Naive B cell (primary cell): ENCODE data around the gene C16orf89. TPM values are rescaled to one million over a fixed set of nuclear protein-coding genes. Genes with fewer than 3 reads are reported as not detected.
"Not testable (repeated sequence)": the region's sequence is repeated elsewhere in the genome, so short reads cannot be mapped to it uniquely, and the experiment has no call there.

Experiments used
- ATAC-seq, 2 donors: fragments of 150-1000 bp; cut with Tn5 transposase; 2 replicates each; pipeline ENCODE4 v1.10.0; 2021; ENCODE audit warnings: low read depth in 2 of 2, mild to moderate bottlenecking in 2 of 2, moderate library complexity in 2 of 2
- DNase-seq: peaks from one replicate; pipeline ENCODE4 v3.0.0; 2022
- H3K27ac Mint-ChIP-seq, 6 donors: one replicate each; pipeline ENCODE4 v1.8.0; 2020 to 2022; ENCODE audit warnings: mild to moderate bottlenecking in 6 of 6, mixed read lengths in 6 of 6, moderate library complexity in 5 of 6, inconsistent platforms in 2 of 6
- H3K27me3 Mint-ChIP-seq, 3 donors: one replicate each; pipeline ENCODE4 v1.8.0; 2021 to 2022; ENCODE audit warnings: mixed read lengths in 3 of 3, mild to moderate bottlenecking in 1 of 3
- H3K36me3 Mint-ChIP-seq, 2 donors: one replicate each; pipeline ENCODE4 v1.8.0; 2020 to 2022; ENCODE audit warnings: mixed read lengths in 2 of 2, inconsistent platforms in 1 of 2, mild to moderate bottlenecking in 1 of 2
- H3K4me1 Mint-ChIP-seq, 3 donors: one replicate each; pipeline ENCODE4 v1.8.0; 2020 to 2022; ENCODE audit warnings: mixed read lengths in 3 of 3, inconsistent platforms in 1 of 3, mild to moderate bottlenecking in 1 of 3, moderate library complexity in 1 of 3
- H3K4me3 Mint-ChIP-seq, 8 donors: one replicate each; pipeline ENCODE4 v1.8.0; 2020 to 2022; ENCODE audit warnings: mild to moderate bottlenecking in 8 of 8, mixed read lengths in 8 of 8, moderate library complexity in 8 of 8, inconsistent platforms in 2 of 8
- H3K9me3 Mint-ChIP-seq, 7 donors: one replicate each; pipeline ENCODE4 v1.8.0; 2020 to 2022; ENCODE audit warnings: mixed read lengths in 7 of 7, mild to moderate bottlenecking in 5 of 7, inconsistent platforms in 2 of 7, moderate library complexity in 1 of 7
- polyA plus RNA-seq, 6 donors: library from polyadenylated mRNA; unstranded; fragments of 300-500 nt; fragmentation: Illumina TruSeq; gene quantifications; one replicate each; pipeline ENCODE4 v1.2.3, GENCODE V29; 2021; ENCODE audit warnings: low read depth in 6 of 6

The C16orf89 gene
- polyA plus RNA-seq = not detected

DNA sequence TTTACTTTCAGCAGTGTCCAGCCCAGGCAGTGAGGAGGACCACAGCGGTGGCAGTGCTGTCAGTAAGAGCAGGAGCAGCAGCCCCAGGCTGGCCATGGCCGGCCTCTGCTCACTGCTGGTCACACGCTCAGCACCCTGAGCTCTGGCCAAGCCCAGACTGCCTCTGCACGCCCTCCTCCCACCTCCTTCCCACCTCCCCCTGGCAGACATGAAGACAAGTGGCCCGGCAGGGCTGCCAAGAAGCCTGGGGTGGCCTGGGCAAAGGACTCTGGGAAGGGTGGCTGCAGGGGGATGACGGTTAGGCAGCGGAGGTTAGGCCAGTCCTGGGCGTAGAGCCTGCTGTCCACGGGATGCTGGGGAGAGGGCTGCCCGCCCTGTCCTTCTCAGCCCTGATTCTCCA lies at the start of gene C16orf89:
TSS of gene C16orf89 (minus strand) at position 144 of the 400 bp plus-strand sequence. CDS start at position 96, 48 bp downstream.
- H3K27me3 Mint-ChIP-seq = peaks cover 3 to 43% (median 17%) of the 10 kb centered on the region in 3 donors
- no peaks in the 10 kb centered on the region for H3K36me3 Mint-ChIP-seq
- no peak within 1 kb of the TSS for H3K4me3 Mint-ChIP-seq
- no peak within 1 kb of the TSS for H3K27ac Mint-ChIP-seq
- no peak for ATAC-seq
- peaks cover 1 to 5% (median 2%) of the 10 kb centered on the region in 3 donors for H3K4me1 Mint-ChIP-seq
- no peak for DNase-seq
- no peaks in the 10 kb centered on the region for H3K9me3 Mint-ChIP-seq

- peak overlapping the region in 1 of 6 donors; percentile 16 for H3K27ac Mint-ChIP-seq
Observed at GRCh38 chr16:5110933-5111332, 45.2 kb upstream of the C16orf89 start.

DNA sequence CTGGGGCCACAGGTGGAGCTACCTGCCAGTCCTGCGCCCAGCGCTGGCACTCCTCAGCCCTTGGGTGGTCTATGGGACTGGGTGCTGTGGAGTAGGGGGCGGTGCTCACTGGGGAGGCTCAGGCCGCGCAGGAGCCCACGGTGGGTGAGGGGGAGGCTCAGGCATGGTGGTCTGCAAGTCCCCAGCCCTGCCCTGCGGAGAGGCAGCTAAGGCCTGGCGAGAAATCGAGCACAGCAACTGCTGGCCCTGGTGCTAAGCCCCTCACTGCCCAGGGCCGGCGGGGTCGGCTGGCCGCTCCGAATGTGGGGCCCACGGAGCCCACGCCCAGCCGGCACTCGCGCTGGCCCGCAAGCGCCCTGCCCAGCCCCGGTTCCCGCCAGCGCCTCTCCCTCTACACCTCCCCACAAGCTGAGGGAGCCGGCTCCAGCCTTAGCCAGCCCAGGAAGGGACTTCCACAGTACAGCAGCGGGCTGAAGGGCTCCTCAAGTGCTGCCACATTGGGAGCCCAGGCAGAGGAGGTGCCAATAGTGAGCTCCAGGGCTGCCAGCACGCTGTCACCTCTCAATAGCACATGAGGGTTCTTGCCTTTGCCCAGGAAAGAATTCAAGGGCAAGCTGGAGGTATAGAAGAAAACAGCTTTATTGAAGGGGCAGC lies 42.9 kb upstream of the C16orf89 start:
- no peak for ATAC-seq
- H3K4me3 Mint-ChIP-seq = no peak overlapping the region

More at GRCh38 chr16:5110933-5111332, 45.2 kb upstream of the C16orf89 start:
- ATAC-seq, H3K9me3 Mint-ChIP-seq, H3K4me1 Mint-ChIP-seq, DNase-seq, H3K36me3 Mint-ChIP-seq: not testable (repeated sequence)
- Mint-ChIP-seq H3K27me3 (peaks cover 0 to 14% (median 4%) of the 10 kb centered on the region in 3 donors), H3K4me3 (peak overlapping the region in 1 of 8 donors; percentile 35)

GRCh38 chr16:5105039-5105438 lies 39.3 kb upstream of the C16orf89 start:
- not testable (repeated sequence) for H3K36me3 Mint-ChIP-seq, ATAC-seq, H3K4me3 Mint-ChIP-seq, H3K27ac Mint-ChIP-seq, H3K9me3 Mint-ChIP-seq, H3K4me1 Mint-ChIP-seq, DNase-seq
- peaks cover 3 to 17% (median 15%) of the 10 kb centered on the region in 3 donors for H3K27me3 Mint-ChIP-seq

More for the DNA sequence above, 42.9 kb upstream of the C16orf89 start:
- Mint-ChIP-seq H3K36me3 (no peaks in the 10 kb centered on the region), H3K4me1 (no peaks in the 10 kb centered on the region), H3K27me3 (peaks cover 0 to 12% (median 2%) of the 10 kb centered on the region in 3 donors), H3K27ac (no peak overlapping the region), H3K9me3 (no peaks in the 10 kb centered on the region)
- no peak for DNase-seq

GRCh38 chr16:5103296-5104032 lies 37.7 kb upstream of the C16orf89 start:
- DNase-seq, H3K4me1 Mint-ChIP-seq, H3K36me3 Mint-ChIP-seq, H3K27ac Mint-ChIP-seq, ATAC-seq, H3K9me3 Mint-ChIP-seq: not testable (repeated sequence)
- H3K4me3 Mint-ChIP-seq = peak overlapping the region in 1 of 8 donors; percentile 34
- peaks cover 3 to 17% (median 15%) of the 10 kb centered on the region in 3 donors for H3K27me3 Mint-ChIP-seq

- Mint-ChIP-seq H3K27me3 (peaks cover 3 to 17% (median 15%) of the 10 kb centered on the region in 3 donors), H3K27ac (peak overlapping the region in 1 of 6 donors; percentile 89), H3K4me1 (peaks cover 3 to 19% (median 12%) of the 10 kb centered on the region in 3 donors), H3K4me3 (peak overlapping the region in 7 of 8 donors; percentile 93 to 99 (median 98))
- H3K9me3 Mint-ChIP-seq, ATAC-seq, H3K36me3 Mint-ChIP-seq, DNase-seq: not testable (repeated sequence)
Observed at GRCh38 chr16:5099174-5099573, 33.4 kb upstream of the C16orf89 start.

- H3K36me3 Mint-ChIP-seq, ATAC-seq, H3K9me3 Mint-ChIP-seq: not testable (repeated sequence)
- peak; percentile 98 for DNase-seq
- peak overlapping the region; percentile 87 to 99 (median 98) for H3K4me3 Mint-ChIP-seq
- H3K4me1 Mint-ChIP-seq = peaks cover 5 to 19% (median 15%) of the 10 kb centered on the region in 3 donors
- peaks cover 3 to 17% (median 15%) of the 10 kb centered on the region in 3 donors for H3K27me3 Mint-ChIP-seq
- peak overlapping the region; percentile 93 to 100 (median 99) for H3K27ac Mint-ChIP-seq
Observed at GRCh38 chr16:5098221-5099159, 32.7 kb upstream of the C16orf89 start.

GRCh38 chr16:5097470-5098220 lies 31.9 kb upstream of the C16orf89 start, which contains the start of gene EEF2KMT:
Gene EEF2KMT (minus strand): TSS chr16:5097795. CDS start chr16:5097739, 56 bp downstream.
- Mint-ChIP-seq H3K4me1 (peaks cover 5 to 19% (median 15%) of the 10 kb centered on the region in 3 donors), H3K4me3 (peak within 1 kb of the TSS; percentile 87 to 99 (median 98)), H3K27me3 (peaks cover 3 to 17% (median 15%) of the 10 kb centered on the region in 3 donors), H3K27ac (peak within 1 kb of the TSS; percentile 93 to 100 (median 99))
- not testable (repeated sequence) for DNase-seq, H3K36me3 Mint-ChIP-seq, H3K9me3 Mint-ChIP-seq
- ATAC-seq = peak; percentile 92 to 93

DNA sequence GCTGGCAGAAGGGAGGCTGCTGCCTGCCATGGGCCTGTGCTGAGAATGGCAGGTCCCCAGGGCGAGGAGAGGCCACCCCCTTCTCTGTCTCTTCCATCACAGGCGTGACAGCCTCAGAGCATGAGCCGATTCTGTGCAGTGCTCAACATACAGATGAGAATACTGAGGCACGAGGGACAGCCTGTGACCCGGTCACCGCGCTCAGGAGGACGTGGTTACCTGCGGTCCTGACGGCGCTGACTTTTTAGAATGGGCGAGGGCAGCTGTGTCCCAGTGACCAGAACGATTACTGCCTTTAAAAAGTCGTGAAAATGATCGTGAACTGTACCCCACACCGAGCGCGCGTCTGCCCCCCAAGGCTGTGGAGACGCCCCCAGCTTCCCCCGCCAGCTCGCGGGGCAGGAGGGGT lies 31.3 kb upstream of the C16orf89 start:
- ATAC-seq, H3K9me3 Mint-ChIP-seq, H3K36me3 Mint-ChIP-seq: not testable (repeated sequence)
- Mint-ChIP-seq H3K4me3 (peak overlapping the region; percentile 86 to 99 (median 93)), H3K4me1 (peaks cover 9 to 24% (median 20%) of the 10 kb centered on the region in 3 donors), H3K27me3 (peaks cover 3 to 15% (median 14%) of the 10 kb centered on the region in 3 donors), H3K27ac (peak overlapping the region; percentile 57 to 95 (median 92))
- peak; percentile 18 for DNase-seq

DNA sequence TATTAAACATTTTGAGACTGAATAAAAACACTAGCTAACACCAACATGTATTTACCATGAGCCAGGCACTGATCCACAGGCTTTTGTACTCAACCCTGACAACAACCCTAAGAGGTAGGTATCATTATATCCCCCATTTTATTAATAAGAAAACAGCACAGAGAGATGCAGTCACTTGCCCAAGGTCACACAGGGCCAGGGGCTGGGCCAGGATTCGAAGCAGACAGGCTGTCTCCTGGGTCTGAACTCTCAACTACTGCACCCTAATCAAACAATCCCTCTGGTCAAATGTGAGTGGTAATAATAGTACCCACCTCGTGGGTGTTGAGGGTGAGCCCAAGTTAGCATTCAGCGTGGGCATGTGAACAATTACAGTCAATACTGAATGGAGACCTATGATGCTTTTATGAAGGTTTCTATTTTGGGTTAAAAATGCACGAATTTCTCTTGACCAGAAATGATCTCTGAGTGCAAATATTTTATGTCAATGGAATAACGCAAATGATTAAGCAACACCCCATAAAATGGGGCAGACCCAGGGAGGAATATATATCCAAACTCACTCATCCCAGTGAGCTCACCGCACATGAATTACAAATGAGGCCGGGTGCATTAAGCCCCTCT lies 30.8 kb upstream of the C16orf89 start:
- ATAC-seq, H3K36me3 Mint-ChIP-seq, H3K9me3 Mint-ChIP-seq, DNase-seq: not testable (repeated sequence)
- peaks cover 3 to 12% (median 9%) of the 10 kb centered on the region in 3 donors for H3K27me3 Mint-ChIP-seq
- peak overlapping the region in 5 of 6 donors; percentile 89 to 95 (median 93) for H3K27ac Mint-ChIP-seq
- H3K4me3 Mint-ChIP-seq = peak overlapping the region; percentile 86 to 99 (median 93)
- peaks cover 9 to 26% (median 22%) of the 10 kb centered on the region in 3 donors for H3K4me1 Mint-ChIP-seq

DNA sequence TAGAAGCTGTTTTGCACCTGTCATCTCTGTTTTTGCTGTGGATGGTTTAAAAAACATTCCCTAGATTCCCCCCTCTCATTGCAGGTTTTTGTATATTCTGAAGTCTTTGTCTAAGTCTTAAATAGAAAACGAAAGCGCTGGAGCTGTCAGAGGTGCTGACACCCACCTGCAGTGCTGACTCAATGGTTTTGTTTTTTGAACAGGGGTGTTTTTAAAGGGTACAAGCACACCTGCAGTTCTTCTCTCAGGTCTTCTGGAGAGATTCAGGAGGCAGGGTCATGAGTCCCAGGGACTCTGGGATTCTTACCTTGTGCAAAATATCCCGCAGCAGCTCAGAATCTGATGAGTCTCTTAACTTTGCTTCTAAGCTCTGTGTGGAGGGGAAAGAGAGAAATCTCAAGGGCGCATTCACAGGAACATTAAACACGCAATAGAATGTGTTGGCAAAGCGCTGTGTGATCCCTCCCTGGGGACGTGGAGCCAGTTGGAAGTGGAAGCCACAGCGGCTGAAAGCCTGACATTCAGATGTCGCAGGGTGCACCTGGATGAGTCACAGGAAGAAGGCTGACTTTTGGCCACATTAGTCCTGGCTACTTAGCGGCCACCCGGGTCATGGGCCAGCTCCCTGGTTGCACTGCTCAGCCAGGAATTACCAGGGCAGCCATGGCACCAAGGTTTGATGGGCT lies 29.5 kb upstream of the C16orf89 start:
- DNase-seq, H3K9me3 Mint-ChIP-seq, H3K27me3 Mint-ChIP-seq, ATAC-seq, H3K36me3 Mint-ChIP-seq, H3K27ac Mint-ChIP-seq: not testable (repeated sequence)
- Mint-ChIP-seq H3K4me1 (peaks cover 9 to 26% (median 22%) of the 10 kb centered on the region in 3 donors), H3K4me3 (peak overlapping the region in 2 of 8 donors; percentile 25 to 70)
